ENCODE data around the gene CASP9.
A peak's percentile ranks its signal among the peaks of the same experiment; 100 is the strongest.
"Not testable (repeated sequence)": the region's sequence is repeated elsewhere in the genome, so short reads cannot be mapped to it uniquely, and the experiment has no call there.

The CASP9 gene

DNA sequence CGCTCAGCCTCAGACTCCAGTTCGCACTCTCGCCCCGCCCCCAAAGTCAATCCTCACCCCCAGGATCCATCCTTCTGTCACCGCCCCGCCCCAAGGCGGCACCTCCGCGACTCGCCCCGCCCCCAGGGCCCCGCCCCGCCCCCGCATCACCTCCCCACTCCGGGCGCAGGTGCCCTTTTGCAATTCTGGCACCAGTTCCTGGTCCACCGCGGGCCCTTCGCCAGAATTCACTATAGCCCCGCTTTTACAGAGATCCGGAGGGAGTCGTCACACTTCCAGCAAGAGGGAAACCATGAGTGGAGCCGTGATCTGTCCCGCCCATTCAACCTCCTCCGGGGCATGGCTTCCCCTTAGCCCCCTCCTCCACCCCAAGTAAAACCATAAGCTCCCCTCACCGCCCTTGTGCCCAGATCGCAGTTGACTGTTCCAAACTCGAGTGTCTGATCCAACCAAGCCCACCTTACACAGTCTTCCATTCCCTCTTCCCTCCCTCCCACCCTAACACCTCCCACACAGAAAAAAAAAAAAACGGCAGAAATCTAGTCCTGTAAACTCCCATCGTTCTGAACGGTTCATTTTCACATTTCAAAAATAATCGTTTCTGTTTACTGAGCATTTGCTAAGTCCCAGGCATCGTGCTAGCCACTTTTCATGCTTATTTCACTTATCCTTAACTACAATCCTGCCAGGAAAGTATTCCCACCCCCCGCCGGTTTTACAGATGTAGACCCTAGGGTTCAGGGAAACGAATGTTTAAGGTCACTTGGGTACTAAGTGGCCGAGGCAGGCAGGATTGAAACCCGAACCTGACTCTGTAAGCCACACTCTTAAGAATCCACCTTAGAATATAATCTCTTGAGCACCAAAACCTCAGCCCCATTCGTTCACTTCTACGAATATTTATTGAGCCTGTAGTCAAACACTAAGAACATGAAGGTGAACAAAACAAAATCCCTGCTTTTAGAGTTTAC lies 1.3 kb upstream of the CASP9 start:
- peak; percentile 98 for DNase-seq (ENCODE audit: low read depth)

DNA sequence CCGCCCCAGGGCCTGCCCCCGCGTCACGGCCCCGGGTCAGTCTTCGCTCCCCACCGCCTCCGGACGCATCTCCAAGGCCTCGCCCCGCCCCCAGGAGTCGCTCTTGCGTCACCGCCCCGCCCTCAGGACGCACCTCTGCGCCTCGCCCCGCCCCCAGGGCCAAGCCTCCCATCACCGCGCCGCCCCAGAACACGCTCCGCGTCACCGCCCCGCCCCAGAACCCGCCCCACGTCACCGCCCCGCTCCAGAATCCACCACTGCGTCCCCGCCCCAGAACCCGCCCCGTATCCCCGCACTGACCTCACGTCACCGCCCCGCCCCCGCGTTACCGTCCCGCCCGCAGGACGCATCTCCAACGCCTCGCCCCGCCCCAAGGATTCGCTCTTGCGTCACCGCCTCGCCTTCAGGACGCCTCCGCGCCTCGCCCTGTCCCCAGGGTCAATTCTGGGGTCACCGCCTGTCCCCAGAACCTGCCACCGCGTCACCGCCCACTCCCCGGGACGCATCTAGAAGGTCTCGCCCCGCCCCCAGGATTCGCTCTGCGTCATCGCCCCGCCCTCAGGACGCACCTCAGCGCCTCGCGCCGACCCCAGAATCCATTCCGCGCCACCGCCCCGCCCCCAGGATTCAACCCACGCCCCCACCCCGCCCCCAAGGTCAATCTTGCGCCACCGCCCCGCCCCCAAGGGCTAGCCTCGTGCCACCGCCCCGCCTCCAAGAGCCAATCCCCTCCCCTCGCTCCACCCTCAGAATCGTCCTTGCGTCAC lies 451 bp upstream of the CASP9 start:
- peak; percentile 96 for DNase-seq (ENCODE audit: low read depth)

DNA sequence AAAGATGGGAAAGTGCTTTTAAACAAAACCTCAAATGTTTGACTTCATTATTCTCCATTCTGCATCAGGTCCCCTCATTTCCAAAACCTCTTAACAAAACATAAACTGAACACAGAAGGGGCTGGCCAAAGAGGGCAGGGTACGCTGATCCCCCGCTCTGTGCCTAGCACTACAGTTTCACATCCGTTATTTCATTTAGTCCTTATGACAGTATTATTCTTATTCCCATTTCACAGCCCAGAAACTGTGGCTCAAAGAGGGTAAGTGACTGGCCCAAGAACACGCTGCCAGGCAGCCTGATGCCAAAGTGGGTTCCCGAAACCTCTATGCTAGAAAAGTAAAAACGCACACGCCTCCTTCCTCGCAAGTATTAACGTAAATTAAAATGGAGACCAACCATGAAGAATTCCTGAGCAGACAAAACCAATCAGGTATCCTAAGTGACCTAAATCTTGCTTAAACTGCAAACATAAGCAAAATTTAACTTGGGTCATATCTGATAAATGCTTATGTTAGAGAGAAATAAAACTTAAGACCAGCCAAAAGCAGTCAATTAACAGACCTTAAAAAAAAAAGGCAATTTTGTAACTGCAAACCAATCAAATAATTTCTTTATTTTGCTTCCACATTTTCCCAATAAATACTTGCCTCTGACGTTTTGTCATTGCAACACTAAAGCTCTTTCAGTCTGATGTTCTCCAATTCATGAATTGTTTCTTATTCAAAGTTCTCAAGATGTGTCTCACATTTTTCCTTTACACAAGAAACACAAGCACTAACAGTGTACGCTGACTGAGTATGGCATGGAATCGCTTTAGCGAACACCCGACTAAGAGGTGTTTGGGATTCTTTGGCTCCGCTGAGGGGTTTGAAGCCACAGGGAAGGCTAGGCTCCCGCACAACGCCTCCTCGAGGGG lies 653 bp downstream of the CASP9 start:
- DNase-seq (ENCODE audit: low read depth), result no peak

DNA sequence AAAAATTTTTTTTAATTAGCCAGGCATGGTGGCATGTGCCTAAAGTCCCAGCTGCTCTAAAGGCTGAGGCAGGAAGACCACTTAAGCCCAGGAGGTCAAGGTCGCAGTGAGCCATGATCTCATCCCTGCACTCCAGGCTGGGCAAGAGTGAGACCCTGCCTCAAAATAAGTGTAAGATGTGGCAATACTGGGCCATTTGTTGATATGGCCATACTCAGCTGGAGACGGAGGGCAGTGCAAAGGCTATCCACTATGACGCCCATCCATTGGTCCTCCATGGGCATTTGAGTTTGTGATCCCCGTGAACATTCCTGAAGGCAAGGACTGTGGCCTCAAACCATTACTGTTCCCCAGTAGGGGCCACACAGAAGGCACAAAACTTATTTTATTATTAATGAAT lies 1.5 kb downstream of the CASP9 start:
- no peak for DNase-seq (ENCODE audit: low read depth)

DNA sequence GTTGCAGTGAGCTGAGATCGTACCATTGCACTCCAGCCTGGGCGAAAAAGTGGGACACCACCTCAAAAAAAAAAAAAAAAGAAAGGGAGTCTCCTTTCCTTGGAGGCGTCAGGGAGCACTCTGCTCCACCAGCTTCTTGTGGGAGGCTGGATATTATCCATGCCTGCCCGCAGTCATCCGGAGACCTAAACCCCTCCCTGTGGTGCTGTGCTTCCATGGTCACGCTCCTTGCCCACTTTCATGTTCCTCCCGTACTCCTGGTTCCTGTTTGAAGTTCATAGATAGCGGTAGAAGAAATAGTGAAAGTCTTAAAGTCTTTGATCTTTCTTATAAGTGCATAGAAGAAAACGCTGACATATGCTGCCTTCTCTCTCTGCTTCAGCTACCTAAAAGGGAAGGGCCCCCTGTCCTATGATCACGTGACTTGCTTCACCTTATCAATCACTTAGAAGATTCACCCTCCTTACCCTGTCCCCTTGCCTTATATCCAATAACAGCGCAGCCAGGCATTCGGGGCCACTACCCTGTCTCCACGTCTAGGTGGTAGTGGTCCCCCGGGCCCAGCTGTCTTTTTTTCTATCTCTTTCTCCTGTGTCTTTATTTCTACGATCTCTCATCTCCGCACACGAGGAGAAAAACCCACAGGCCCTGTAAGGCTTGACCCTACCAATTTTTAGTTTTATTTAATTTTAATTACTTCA lies 2.7 kb downstream of the CASP9 start:
- not testable (repeated sequence) for DNase-seq (ENCODE audit: low read depth)

DNA sequence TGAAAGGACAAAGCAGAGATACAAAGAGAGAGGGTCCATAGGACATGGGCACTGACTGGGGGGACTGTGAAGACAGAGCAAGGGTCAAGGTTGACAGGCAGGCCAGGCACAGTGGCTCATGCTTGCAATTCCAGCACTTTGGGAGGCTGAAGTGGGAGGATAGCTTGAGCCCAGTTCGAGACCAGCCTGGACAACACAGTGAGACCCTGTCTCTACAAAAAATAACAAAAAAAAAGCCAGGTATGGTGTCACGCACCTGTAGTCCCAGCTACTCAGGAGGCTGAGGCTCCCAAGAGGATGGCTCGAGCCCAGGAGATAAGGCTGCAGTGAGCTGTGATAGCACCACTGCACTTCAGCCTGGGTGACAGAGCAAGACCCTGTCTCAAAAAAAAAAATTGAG lies 4.4 kb downstream of the CASP9 start:
- no peak for DNase-seq (ENCODE audit: low read depth)

DNA sequence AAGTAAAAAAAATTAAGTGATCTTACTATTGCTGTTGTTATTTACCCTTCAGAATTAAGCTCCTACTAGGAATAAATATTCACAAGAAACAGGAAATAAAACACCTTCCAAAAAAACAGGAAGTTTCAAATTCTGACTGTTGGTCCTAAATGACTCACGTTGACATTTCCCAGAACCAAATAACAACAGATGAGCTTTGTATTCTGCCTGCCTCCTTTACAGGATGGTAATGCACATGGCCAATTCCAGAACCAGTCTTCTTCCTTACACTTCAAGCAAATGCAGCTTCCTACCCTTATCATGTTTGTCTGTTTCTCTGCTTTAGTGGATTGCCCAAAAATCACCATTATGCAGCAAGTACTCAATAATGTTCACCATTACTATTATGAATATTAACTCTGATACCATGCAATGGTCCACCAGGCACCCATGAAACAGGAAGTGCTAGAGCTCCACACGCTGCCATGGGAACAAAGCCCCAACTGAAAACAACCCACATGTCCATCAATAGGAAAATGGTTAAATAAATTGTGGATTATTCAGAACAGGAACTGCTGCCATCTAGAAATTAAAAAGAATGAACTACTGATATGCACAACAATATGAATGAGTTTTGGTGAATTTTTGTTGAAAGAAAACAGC lies 8.9 kb downstream of the CASP9 start:
- no peak for DNase-seq (ENCODE audit: low read depth)

DNA sequence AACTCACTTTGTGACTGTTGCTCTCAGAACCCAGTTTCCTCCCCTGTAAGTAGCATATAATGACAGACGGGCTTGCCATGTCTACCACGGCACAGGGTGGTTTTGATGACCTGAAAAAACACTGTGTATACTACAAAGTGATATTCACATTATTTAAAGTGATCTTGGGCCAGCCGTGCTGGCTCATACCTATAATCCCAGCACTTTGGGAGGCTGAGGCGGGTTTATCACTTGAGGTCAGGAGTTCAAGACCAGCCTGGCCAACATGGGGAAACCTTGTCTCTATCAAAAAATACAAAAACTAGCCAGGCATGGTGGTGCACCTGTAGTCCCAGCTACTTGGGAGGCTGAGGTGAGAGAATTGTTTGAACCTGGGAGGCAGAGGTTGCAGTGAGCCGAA lies 9.5 kb downstream of the CASP9 start:
- not testable (repeated sequence) for DNase-seq (ENCODE audit: low read depth)

DNA sequence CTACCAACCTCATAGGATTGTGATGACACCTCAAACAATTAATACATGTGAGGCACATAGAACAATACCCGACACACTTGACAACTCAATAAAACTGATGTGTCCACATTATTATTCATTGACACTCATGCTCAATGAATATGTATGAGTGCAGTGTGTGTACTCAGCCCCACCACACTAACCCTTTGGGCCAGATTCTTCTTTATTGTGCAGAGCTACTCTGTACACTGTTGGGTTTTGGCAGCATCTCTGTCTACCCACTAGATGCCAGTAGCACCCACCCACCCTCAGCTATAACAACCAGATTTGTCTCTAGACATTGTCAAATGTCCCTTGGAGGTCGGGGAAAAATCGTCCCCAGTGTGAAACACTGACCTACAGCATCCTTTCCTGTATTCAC lies 10.1 kb downstream of the CASP9 start:
- DNase-seq (ENCODE audit: low read depth), result no peak

DNA sequence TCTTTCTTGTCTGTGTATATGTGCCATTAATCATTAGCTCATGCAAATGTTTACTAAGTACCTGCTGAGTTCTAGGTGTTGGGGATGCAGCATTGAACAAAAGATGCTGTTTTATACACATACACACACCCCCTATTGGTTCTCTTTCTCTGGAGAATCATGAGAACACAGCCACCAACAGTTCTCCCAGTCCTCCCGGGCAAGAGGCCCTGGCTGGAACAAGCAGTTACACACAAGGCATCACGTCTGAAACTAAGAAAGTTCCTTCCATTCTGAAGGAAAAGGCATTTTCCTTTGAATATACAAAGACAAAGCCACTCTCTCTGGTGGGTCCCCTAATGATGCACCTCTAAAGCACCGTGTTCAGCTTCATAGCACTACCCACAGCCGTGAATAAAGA lies 10.8 kb downstream of the CASP9 start:
- DNase-seq (ENCODE audit: low read depth), result no peak

DNA sequence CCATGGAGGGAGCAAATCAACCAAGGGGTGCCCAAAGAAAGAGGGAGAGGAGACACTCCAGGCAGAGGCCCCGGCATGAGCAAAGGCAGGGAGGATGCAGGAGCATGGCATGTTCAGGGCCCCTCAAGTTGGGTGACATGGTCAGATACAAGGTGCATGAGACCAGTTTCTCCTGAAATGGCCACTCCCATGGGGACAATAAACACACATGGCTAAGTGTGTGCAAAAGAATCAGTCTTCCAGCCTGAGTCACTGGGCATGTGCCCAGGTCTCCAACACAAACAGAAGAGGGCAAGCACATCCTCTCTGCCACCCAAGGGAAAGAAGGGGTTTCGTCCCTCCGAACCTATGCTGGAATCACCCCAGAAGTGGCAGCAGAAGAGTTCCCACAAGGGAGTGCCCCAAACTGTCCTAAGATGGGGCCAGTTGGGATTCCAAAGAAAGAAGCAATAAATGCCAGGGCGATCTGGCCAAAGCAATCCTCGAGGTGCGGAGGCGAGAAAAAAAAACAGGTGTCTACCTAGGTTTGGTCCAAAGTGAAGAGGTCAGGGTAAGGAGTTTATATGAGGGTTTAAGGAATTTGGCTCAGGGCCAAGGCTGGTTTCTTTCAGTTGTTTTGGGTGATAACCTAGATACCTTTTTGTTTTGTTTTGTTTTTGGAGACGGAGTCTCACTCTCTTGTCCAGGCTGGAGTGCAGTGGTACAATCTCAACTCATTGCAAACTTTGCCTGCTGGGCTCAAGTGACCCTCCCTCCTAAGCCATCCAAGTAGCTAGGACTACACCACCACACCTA lies 13.2 kb downstream of the CASP9 start:
- DNase-seq (ENCODE audit: low read depth), result no peak

DNA sequence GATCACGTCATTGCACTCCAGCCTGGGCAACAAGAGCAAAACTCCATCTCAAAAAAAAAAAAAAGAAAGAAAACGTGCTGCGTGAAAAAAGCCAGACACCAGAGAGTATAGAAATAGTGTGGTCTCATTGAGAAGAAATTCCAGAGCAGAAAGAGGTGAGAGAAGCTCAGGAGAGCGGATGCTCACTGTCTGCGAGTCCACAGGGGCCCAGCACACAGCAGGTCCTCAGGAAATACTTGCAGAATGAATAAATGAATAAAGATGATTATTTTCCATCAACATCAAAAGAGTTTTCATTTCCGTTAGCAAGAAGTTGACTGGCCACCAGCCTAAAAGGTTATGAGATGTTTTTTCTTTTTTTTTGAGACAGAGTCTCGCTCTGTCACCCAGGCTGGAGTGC lies 14.4 kb downstream of the CASP9 start:
- no peak for DNase-seq (ENCODE audit: low read depth)

DNA sequence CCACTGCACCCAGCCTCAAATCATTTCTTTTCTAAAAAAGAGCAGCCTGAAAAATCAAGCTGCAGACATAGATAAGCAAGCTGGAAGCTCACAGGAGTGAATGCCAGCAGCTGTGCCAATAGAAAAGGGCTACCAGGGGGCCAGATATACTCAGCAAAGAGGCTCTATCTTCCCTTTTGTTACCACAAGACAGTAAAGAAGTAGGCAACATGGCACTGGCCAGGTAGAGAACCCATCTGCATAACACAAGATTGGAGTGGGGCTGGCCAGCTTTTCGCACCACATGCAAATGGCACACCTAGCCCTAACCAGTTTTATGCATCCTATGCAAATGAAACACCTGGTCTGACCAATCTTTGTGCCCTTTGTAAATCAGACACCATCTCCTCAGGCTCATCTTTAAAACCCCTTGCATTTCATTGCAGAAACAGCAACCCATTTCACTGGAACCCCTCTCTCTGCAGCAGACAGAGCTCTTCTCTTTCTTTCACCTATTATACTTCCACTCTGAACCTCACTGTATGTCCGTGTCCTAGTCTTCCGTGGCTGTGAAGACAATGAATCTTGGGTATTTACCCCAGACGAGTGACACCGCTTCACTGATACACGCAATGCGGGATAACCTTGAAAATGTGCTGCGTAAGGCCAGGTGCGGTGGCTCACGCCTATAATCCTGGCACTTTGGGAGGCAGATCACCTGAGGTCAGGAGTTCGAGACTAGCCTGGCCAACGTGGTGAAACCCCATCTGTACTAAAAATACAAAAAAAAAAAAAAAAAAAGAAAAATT lies 15.1 kb downstream of the CASP9 start:
- peak; percentile 49 for DNase-seq (ENCODE audit: low read depth)

DNA sequence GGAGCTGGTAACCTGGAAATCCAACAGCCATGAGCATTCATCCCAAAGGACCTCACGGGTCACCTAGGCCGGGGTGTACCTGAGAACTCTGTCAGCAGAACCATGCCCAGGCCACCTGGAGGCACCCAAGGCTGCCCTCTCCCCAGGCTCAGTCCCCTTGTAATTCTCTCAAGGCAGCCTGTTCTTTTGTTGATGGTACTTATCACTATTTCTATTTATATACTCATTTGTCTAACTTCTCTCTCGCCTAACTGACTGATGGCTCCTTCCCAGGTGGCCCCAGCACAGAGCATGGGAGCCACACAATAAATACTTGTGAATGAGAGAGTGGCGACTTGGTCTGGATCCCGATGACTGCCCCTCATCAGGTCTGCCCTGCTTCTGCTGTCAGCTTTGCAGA lies 16.7 kb downstream of the CASP9 start:
- DNase-seq (ENCODE audit: low read depth), result no peak

DNA sequence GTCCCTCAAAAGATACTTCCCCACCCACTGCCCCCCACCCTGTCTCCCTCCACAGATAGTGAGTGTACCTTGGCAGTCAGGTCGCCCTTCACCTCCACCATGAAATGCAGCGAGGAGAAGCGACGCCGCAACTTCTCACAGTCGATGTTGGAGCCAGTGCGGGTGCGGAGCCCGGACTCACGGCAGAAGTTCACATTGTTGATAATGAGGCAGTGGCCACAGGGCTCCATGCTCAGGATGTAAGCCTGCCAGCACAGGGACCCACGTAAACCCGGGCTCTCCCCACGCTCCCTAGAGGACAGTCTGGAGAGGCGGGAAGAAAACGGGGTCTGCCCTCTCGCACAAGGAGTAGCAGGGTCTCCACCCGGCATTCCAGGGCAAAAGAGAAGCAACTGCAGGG lies 17.2 kb downstream of the CASP9 start:
- DNase-seq (ENCODE audit: low read depth), result no peak

DNA sequence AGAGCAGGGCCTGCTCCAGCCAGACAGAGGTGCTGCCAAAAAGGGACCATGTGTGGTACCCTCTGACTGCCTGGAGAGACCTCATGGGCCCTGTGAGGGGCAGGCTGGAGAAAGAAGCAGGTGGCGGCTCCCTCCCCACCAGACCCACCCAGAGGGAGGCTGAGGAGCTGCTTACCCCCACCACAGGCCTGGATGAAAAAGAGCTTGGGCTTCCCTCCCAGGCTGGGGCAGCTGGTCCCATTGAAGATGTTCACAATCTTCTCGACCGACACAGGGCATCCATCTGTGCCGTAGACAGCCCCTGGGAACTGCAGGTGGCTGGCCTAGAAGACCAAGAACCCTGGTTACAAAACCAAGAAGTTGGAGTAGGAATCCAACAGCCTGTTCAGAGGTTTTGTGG lies 19.6 kb downstream of the CASP9 start:
- DNase-seq (ENCODE audit: low read depth), result no peak

DNA sequence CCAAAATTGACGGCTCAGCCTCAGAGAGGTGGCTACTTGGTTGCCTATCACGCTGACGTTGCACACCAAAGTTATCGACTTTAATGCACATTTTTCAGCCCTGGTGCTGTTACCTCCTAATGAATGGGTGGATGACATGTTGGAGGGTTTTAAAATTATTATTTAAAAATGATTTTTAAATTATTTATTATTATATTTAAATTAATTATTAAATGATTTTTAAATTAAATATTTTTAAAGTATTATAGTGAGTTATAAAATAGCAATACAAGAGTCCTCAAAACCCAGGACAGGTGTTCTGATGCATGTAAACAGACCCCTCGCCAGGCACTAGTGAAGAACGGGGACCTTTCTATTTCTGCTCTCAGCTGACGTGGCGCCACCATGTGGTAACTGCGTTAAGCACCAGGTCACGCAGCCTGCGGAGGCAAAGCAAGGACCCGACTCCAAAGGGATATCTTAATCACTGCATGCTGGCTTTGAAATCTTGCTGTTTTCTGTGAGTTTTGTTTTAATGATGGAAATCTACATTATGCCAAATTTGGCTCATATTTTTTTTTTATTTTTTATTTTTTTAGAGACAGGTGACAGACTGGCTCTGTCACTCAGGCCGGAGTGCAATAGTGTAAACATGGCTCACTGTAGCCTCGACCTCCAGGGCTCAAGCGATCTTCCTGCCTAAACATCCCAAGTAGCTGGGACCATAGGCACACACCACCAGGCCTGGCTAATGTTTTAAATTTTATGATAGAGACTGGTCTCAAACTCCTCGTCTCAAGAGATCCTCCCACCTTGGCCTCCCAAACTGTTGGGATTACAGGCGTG lies 22.6 kb downstream of the CASP9 start:
- peak; percentile 26 for DNase-seq (ENCODE audit: low read depth)
